LNCAP (cell line): ENCODE measurements around the gene TIMP3.

ENCODE experiments used
- TF ChIP-seq, protein P1 (sequence below): fragments of 450-650 bp; IDR thresholded peaks from 2 replicates; pipeline ENCODE4 v1.5.1; 2017; ENCODE audit warnings: mild to moderate bottlenecking

Gene TIMP3

DNA sequence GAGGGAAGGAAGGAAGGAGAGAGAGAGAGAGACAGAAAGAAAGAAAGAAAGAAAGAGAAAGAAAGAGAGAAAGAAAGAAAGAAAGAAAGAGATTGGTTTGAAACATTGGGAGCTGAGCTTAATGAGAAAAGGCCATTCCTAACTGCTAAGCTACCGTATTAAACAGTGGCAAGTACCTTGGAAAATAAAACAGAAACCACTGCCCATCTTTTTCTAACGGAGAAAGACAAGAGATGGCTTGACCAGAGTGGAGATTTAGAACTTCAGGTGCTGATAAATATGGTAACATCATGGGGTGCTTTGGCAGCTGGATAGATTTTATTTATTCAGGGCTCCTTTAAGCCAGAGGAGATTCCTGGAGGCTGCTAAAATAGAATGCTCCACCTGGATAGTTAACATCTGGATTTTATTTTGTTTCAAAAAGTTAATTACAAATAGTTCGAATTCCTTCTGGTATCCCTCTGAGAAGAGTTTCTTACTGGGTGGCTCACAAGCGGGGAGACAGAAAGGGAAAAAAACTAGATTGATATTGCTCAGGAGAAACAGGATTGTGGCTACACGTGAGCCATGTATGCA lies 12.9 kb downstream of the TIMP3 start:
- TF ChIP-seq, protein P1, sequence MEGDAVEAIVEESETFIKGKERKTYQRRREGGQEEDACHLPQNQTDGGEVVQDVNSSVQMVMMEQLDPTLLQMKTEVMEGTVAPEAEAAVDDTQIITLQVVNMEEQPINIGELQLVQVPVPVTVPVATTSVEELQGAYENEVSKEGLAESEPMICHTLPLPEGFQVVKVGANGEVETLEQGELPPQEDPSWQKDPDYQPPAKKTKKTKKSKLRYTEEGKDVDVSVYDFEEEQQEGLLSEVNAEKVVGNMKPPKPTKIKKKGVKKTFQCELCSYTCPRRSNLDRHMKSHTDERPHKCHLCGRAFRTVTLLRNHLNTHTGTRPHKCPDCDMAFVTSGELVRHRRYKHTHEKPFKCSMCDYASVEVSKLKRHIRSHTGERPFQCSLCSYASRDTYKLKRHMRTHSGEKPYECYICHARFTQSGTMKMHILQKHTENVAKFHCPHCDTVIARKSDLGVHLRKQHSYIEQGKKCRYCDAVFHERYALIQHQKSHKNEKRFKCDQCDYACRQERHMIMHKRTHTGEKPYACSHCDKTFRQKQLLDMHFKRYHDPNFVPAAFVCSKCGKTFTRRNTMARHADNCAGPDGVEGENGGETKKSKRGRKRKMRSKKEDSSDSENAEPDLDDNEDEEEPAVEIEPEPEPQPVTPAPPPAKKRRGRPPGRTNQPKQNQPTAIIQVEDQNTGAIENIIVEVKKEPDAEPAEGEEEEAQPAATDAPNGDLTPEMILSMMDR: no peak

DNA sequence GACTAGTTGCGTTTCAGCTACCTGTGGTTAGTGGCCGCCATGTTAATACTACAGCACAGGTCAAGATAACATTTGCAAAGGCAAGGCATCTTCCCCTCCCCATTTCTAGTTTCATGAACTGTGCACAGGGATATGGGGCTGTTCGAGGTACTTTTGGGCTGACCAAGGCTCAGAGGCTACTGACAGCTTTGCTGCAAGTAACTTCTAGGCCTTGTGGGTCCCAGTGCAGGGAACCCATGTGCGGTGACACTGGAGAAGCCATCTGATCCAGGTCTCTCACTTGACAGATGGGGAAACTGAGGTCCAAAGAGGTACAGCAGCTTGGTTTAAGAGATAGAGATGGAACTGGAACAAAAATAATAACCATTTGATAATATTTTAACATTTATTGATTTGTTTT lies 13.6 kb downstream of the TIMP3 start:
- TF ChIP-seq, protein P1: no peak

DNA sequence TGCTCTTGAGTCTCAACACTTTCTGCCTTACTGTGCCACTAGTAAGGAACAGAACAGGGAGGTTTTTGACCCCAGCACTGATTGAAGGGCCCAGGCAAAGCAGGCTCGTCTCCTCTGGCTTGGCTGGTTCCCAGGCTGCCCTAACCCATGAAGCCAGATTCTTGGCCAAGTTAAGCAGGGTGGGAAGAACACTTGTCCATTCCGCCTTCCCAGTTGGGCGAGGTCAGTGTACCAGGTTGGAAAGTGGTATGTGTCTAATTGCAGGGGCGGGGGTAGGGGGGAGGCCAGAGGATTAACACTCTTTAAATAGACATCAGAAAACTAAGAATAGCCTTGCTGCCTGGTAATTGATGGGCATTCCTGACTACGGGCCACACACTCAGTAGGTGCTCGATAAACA lies 14.4 kb downstream of the TIMP3 start:
- TF ChIP-seq, protein P1: no peak

DNA sequence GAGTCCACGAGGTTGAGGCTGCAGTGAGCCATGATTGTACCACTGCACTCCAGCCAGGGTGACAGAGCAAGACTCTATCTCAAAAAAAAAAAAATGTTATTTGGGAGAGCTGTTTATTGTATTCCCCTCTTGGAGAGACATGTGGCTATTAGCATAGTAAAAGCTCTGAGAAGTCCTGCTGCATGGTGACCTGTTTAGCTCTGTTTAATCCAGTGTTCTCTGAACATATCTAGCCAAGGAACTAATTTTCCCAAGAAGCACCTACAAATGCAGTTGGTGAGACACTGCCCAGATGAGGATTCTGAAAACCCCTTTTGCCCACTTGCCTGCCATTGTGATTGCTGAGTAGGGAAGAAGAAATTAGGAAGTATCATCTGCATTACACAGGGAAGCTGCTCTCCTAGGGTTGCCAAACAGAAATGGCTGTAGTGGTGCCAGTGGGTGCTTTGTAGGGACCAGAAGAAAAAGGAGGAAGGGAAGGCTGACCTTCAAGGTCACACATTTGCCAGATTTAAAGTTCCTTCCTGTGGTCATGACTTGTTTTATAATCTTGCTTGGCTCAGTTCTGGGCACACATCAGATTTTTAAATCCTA lies 15.7 kb downstream of the TIMP3 start:
- TF ChIP-seq, protein P1: no peak

DNA sequence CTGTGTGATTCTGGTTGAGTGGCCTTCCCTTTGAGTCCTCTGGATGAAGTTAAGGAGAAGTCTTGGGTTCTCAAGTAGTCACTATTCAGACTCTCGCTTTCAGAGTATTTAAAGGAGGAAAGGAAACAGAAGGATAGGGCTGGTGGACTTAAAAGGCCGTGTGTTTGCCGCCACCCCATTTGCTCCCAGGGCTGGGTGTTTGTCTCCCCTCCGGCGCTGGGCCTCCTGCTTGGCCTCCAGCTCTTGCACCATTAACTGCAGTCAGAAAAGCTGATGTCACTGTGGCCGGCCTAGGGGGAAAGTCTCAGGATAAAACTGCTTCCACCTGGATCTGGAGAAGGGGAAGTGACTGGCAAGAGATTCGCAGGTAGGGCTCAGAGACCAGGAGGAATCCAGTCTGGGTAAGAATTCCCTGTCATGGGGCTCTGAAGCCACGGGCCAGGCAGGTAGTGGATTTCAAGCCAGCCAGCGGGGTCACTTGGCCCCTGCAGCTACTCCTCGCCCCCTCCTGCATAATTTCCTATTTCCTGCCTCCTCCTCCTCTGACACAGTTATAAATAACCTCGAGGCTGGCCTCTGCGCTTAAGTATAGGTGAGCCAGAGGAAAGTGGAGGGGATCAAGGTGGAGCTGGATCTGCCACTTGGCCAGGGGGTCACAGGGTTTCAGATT lies 17.1 kb downstream of the TIMP3 start:
- TF ChIP-seq, protein P1: no peak

DNA sequence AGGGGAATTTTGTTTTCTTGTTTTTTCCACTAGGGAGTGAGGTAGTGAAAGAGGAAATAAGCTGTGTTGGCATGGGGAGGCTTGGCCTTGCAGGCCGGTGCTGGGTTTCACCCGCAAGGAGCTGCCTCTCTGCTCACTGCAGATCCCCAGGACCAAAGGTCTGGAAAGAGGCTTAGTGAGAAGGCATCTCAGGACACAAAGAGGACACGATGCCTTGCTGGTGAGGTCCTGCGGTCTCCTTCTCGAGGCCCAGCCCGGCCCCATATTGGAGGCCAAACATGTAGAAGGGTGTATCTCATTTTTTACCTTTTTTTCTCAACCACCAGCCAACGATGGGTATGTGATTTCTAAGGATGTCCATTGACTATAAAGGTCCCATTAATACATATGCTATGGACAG lies 17.6 kb downstream of the TIMP3 start:
- TF ChIP-seq, protein P1: no peak

DNA sequence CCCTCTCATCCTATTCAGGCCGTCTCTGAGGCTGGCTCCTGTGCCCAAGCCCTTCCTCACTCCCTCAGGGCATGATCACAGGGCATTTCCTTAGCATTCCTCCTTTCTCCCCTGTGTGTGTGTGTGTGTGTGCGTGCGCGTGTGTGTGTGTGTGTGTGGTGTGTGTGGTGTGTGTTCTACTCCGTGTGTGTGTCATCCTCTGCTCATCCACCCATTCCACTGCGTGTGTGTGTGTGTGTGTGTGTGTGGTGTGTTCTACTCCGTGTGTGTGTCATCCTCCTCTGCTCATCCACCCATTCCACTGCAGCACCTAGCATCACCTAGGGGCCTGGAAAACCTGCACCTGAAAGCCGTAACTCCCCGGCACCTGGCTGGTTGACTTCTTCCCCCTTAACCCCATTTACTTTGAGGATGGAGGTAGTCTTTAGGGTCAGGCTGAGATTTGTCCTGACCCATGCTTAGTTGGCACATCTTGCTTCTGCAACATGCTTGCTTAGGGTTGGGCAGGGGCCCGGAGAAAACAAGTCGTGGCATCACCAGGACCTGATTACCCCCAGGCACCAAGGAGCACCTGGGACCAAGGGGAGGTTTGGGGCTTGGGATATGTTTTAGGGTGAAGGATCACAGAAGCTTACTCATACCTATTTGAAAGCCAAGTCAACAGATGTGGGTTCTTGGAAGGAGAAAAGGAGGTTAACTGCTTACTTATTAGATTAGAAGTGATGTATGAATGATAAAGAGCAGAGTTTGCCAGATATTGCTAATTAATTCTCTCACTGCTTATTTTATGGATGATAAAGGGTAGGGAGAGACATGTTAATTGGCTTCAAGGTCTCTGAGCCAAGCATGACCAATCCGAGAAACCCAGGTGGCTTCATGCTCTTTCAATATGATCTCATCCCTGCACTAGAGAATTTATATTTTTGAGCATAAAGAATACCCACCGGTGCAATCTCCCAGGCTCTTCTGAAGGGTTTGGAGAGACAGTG lies 18.9 kb downstream of the TIMP3 start:
- TF ChIP-seq, protein P1: no peak
